HG02885 (cell line): ENCODE data around the gene B4GALT1.

Source experiments
- ATAC-seq: cut with Tn5 transposase; IDR thresholded peaks from one replicate; pipeline ENCODE4 v1.9.1; 2021; ENCODE audit warnings: mild to moderate bottlenecking; ENCODE audit not compliant: unreplicated experiment, poor library complexity

Gene B4GALT1

DNA sequence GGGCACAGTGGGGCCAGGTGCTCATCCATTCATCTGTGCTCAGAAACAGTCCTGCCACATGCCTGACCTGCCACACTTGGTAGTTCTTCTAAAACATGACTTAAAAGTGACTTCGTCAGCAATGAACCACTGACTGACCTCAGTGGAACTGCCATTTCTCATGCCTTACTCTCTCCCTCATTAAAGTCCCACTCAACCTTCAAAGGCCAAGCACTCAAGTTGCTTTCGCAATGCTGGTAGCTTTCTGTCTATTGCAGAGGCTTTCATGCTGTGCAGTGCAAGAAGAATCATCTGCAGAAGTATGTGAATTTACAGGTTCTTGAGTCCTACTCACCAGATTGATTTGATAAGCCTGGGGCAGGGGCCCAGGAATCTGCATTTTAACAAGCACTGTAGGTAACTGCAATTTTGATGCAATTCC, 23.9 kb downstream of the B4GALT1 start:
- no peak for ATAC-seq

- peak; percentile 39 for ATAC-seq
Measured at GRCh38 chr9:33142535-33142934, 24.6 kb downstream of the B4GALT1 start.

GRCh38 chr9:33140401-33141360, 26.5 kb downstream of the B4GALT1 start:
- peak; percentile 44 for ATAC-seq

DNA sequence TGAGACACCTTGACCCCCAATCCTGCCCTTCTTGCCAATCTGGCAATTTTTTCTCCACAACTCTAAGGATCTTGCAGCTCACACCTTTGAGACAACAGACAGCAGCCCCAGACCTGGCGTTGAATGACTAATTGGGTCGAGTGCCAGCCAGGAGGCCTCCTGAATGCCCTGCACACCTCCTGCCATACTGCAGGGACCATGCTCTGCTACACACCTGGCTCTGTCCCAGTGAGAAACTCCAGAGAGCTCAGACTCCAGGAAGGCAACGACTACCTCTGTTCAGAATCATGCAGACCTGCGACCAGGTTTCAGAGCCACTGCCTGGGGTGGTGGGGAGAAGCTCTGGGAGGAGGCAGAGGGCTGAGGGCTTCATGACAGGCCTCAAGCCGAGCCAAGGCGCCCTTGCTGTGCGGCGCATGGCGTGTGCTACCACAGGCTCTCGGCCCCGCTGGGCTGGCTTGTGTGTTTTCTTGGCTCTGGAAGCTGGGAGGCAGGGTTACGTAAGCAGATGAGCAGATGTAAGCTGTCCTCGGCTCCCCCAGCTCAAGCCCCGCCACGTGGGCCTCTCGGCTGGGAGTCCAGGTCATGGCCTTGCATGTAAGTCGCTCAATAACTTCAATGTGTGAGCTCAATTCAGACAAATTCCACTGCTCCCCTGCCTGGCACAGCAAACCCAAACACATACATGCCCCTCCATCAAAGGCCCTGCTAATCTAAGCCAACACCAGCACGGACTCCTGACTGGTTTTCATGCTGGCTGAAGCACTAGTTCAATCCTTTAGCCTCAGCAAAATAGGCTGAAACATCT, 27.5 kb downstream of the B4GALT1 start:
- ATAC-seq: no peak

DNA sequence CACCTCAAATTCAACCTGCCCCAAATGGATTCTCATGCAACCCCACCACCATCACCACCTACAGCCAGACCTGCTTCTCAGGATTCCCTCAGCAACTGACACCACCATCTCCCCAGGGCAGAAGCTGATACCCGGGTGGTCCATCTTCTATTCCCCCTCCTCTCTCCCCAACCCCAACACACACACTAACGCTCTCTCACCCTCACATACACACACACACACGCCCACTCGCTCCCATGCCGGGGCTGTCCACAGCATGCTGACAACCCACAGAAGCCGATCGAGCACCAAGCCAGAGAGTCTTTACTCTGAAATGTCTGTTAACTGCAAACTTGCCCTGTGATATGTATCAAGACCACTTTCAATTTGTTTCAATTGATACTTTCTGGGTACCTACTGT, 28.4 kb downstream of the B4GALT1 start:
- ATAC-seq: no peak

- ATAC-seq: no peak
Measured at GRCh38 chr9:33137781-33138264, 29.3 kb downstream of the B4GALT1 start.

DNA sequence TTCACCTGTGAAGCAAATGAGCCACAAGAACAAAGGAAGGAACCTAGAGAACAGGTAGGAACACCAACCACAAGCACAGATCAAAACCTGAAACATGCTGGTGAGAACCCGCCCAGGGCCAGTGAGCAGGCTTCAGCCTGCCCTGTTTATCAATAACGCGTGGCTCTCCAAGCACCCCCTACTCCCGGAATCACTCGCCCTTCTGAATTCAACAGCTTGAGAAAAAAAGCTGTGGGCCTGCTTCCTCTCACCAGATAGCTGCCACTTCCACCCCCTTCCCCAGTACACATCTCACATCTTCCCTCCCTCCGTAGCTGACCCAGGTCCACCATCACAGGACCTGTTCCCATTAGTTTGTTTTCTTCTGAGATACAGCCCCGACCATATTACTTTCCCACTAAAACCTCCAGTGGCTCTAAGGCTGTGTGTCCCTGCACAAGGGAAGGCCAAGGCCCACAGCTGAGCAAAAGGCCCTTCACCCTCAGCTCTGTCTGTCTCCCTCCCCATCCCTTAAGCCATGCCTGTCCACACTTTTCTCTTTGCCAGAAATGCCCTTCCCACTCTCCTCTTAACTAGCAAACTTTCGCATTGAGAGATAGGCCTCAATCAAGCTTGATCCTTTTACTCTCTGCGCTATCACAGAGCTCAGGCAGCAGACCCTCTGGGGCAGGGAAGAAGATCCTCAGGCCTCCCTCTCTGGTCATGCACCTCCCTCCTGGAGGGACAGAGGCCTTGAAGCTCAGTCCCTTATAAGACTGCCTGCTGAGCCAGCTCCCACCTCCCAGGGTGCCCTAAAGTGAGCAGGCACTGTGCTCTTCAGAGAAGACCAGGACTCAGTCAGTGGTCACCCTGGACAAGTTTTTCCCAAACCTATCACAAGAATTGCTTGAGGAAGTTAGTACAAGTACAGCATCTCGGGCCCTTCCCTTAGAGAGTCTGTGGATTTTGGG, 30.1 kb downstream of the B4GALT1 start:
- ATAC-seq: no peak

- no peak for ATAC-seq
Measured at GRCh38 chr9:33135470-33135958, 31.6 kb downstream of the B4GALT1 start.

DNA sequence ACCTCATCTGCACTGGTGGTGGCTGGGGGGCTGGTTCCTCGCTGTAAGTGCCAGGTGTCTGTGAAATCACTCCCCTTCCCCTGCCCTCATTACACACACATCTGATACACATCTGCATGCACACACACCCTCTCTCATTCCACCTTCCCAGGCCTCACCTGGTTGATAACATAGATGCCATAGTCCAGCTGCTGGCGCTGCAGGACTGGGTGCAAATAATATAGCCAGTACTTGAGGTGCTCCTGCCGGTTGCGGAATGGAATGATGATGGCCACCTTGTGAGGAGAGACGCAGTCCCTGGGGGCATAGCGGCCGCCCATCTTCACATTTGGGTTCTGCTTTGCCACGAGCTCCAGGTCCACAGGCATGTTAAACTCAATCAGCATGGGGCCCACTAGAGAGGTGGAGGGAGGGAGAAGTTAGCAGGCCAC, 32.1 kb downstream of the B4GALT1 start:
- no peak for ATAC-seq

- no peak for ATAC-seq
Measured at GRCh38 chr9:33133186-33133585, 34.0 kb downstream of the B4GALT1 start.

DNA sequence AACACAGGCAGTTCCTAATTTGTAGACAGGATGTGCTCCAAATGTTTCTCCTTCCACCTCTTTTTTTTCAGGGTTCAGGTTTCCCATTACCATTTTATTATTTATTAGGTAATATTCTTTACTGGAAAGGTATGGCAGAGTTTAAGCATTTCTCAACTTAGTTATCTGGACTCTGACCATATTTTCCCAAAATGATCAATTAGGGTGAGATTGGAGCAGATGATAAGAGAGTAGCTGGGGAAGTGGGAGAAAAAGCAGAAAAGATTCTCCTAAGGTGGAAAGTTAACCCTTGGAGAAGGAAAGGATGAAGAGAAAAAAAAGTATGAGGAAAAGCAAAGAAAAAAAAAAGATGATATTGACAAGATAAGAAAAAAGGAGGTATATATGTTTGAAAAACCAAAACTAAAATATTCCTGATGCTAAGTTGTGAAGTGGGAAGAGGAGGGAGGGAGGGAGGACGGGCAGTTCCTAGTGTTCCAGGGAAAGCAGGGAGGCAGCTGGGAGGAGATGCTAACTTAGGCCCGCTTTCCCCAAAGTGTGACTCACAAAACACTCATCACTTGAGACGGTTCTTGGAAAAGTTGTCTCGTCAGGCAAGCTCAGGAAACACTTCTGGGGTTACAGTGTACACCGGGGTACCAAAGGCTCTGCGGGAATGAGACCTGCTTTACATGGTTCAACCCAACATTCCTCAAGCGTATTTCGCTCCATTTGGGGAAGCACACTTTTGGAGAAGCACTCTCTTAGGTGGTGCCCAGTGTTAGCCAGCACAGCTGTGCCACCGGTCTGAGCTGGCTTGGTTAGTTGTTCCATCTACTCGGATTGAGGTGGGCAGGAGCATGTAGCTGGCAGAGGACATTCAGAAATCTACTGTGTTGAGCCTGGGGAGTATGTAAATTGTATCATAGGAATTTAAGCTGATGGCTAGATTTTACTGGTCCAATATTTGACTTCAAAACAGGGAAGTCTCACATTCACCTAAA, 35.1 kb downstream of the B4GALT1 start:
- no peak for ATAC-seq

DNA sequence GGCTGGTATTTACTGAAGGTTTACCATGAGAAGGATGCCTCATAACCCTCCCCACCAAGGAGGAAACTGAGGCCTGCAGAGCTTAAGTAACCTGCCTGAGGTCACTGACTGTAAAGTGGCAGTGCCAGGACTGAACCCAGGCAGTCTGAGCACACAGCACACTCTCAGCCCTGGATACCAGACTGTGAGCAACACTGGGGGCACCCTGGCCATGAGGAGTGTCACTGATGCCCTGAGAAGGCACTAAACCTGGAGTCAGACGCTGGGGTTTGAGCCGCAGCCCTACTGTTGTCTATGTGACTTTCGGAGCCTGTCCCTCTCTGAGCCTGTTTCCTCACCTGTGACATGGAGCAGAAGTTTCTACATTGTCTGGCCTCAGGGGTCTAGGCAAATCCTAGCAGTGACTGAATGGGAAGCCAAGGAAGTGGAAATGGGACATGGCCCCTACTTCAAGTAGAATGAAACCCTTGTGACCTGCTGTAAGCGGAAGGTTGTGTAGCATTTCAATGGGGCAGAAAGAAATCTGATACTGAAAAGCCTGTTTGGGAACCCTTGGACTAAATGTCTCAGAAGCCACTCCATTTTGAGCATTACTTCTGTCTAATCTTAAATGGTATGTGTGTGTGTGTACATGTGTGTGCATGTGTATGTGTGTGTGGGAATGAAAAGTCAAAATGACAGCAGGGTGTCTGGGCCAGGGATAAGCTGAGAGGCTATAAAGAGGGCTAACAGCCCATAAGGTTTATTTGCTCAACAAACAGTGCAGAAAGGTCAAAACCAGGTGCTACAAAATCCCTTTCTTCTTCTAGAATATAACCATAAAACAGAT, 36.0 kb downstream of the B4GALT1 start:
- ATAC-seq: no peak

DNA sequence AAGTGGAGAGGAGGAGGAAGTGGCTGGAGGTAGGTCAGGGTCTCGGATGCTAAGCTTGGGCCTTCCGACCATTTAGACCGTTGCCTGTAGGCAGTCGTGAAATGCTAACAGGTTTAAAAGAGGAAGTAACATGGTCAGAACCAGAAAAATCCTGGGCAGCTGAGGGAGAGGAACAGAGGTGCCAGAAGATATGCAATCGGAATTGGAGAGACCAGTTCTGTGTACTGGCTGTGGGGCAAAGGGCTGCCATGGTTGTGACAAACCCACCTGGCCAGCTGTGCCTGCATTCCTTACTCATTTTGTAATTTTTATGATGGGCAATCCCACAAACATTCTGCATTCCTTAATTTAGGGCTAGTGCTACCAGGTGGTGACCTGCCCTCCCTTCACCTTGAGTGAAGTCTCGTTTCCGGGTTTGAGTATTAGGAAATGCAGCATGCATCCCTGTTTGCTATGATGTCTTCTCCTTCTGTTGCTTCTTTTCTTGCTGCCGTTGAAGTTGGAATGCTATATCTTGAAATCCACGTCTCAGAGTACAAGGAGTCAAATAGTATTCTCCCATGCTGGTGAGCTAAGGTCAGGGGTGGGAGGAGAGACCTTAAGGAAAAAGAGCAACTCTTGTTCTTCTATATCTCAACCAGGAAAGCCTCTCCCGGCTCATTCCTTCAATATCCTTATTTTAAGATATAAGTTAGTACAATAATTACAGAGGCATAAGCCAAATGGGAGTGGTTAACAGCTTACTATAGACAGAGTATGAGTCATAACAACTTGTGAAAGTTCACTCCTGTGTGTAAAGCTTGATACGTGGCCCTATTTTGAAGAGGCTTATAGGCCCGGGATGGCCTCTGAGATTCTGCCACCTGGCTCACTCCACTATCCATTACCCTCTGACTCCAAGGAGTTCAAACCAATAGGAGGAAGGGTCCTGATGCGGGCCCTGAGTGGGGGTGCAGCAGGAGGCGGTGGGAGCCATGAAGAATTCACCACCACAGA, 37.0 kb downstream of the B4GALT1 start:
- ATAC-seq: peak; percentile 83

GRCh38 chr9:33129251-33129885, 37.8 kb downstream of the B4GALT1 start:
- no peak for ATAC-seq

- no peak for ATAC-seq
Measured at GRCh38 chr9:33128570-33128969, 38.6 kb downstream of the B4GALT1 start.

DNA sequence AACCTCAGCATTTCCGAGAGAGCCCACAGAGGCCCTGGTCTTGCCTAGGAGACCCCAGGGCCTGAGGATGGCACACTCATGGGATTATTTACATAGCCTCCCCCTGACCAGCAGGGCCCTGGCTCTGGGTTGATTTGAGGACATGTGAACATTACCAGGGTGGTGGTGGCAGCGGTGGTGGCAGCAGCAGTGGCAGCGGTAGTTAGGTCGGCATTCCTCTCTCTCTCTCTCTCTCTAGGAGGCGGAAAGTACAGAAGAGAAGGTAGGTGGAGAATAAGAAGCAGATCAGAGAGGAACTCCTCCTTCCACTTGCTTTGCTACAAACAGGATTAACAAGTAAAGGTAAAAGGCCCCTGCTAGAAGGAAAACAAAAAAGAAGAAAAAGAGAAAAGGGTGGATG, 39.3 kb downstream of the B4GALT1 start:
- no peak for ATAC-seq
